RKO (cell line): ENCODE measurements around the gene DNAJC13.

Experiments used
- DNase-seq: peaks from one replicate; pipeline ENCODE4 v3.0.0-alpha.2; 2016; ENCODE audit warnings: low spot score

DNAJC13 gene

GRCh38 chr3:132406587-132406986 lies 10.7 kb upstream of the DNAJC13 start:
- no peak for DNase-seq

GRCh38 chr3:132407025-132407424 lies 10.3 kb upstream of the DNAJC13 start:
- DNase-seq: no peak

- DNase-seq: no peak
These were observed 2.5 kb upstream of the DNAJC13 start for GRCh38 chr3:132414841-132415240.

- DNase-seq: no peak
These were observed 1.1 kb upstream of the DNAJC13 start for GRCh38 chr3:132416161-132416560.

- peak; percentile 88 for DNase-seq
These were observed 551 bp downstream of the DNAJC13 start for GRCh38 chr3:132417695-132418411.

GRCh38 chr3:132418916-132419315 lies 1.6 kb downstream of the DNAJC13 start:
- DNase-seq: peak; percentile 27

- DNase-seq: peak; percentile 47
These were observed 4.5 kb downstream of the DNAJC13 start for GRCh38 chr3:132421832-132422231.

GRCh38 chr3:132422531-132422930 lies 5.2 kb downstream of the DNAJC13 start:
- DNase-seq: no peak

- peak; percentile 51 for DNase-seq
These were observed 15.3 kb downstream of the DNAJC13 start for GRCh38 chr3:132432639-132433038.

GRCh38 chr3:132433121-132433520 lies 15.8 kb downstream of the DNAJC13 start:
- DNase-seq: no peak

- DNase-seq: no peak
These were observed 18.1 kb downstream of the DNAJC13 start for GRCh38 chr3:132435224-132435910.

- DNase-seq: no peak
These were observed 18.7 kb downstream of the DNAJC13 start for GRCh38 chr3:132435911-132436425.

GRCh38 chr3:132443421-132443820 lies 26.1 kb downstream of the DNAJC13 start:
- DNase-seq: no peak

- DNase-seq: no peak
These were observed 27.1 kb downstream of the DNAJC13 start for GRCh38 chr3:132444383-132444782.

GRCh38 chr3:132445817-132446216 lies 28.5 kb downstream of the DNAJC13 start:
- DNase-seq: no peak

- DNase-seq: no peak
These were observed 31.1 kb downstream of the DNAJC13 start for GRCh38 chr3:132448216-132448961.

GRCh38 chr3:132456136-132456535 lies 38.8 kb downstream of the DNAJC13 start:
- DNase-seq: no peak

- DNase-seq: no peak
These were observed 39.3 kb downstream of the DNAJC13 start for GRCh38 chr3:132456571-132456970.

GRCh38 chr3:132457286-132457685 lies 40.0 kb downstream of the DNAJC13 start:
- no peak for DNase-seq

GRCh38 chr3:132459551-132459950 lies 42.2 kb downstream of the DNAJC13 start:
- no peak for DNase-seq

GRCh38 chr3:132461544-132461943 lies 44.2 kb downstream of the DNAJC13 start:
- no peak for DNase-seq

GRCh38 chr3:132464066-132464465 lies 46.8 kb downstream of the DNAJC13 start:
- DNase-seq: no peak

- DNase-seq: no peak
These were observed 52.0 kb downstream of the DNAJC13 start for GRCh38 chr3:132469326-132469725.
